ENCODE data around the gene AATF. TPM values are rescaled to one million over a fixed set of nuclear protein-coding genes. Genes with fewer than 3 reads are reported as not detected.

AATF gene
- total and polyA plus RNA-seq, 9 donors = 28.5 to 73.6 (median 42.5) TPM

DNA sequence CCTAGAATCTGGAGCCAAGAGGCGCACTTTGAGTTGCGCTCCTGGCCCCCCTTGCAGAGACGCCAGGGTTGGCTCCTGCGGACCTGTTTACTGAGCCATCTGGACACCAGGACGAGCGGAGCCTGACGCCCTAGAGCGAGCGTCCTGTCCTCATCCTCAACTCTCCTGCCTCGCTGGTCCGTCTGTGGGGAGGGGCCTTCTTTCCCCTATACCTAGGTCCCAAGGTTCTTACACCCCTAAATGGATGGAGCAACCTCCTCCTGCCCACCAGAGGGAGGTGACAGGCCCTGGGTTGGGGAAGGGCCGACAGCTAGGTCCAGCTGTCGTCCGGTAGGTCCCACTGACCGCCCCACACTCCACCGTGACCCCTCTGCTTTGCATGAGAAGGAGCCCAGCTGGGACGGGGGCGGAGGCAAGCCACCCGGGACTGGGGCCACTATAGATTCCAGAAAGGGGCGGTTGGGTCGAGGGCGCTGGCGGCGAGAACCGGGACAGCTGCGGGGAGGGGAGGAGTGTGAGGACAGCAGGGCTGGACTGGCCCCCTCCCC lies 14.5 kb upstream of the AATF start:
- no peak overlapping the region for H3K27ac ChIP-seq
- no peaks in the 10 kb centered on the region for H3K36me3 ChIP-seq
- no peaks in the 10 kb centered on the region for H3K9me3 ChIP-seq
- peaks cover 17% of the 10 kb centered on the region for H3K27me3 ChIP-seq
- TF ChIP-seq POLR2A (IDR thresholded peaks at IDR 0.05) (no peak), EP300 (IDR thresholded peaks at IDR 0.05) (no peak)
- TF ChIP-seq, protein P1, sequence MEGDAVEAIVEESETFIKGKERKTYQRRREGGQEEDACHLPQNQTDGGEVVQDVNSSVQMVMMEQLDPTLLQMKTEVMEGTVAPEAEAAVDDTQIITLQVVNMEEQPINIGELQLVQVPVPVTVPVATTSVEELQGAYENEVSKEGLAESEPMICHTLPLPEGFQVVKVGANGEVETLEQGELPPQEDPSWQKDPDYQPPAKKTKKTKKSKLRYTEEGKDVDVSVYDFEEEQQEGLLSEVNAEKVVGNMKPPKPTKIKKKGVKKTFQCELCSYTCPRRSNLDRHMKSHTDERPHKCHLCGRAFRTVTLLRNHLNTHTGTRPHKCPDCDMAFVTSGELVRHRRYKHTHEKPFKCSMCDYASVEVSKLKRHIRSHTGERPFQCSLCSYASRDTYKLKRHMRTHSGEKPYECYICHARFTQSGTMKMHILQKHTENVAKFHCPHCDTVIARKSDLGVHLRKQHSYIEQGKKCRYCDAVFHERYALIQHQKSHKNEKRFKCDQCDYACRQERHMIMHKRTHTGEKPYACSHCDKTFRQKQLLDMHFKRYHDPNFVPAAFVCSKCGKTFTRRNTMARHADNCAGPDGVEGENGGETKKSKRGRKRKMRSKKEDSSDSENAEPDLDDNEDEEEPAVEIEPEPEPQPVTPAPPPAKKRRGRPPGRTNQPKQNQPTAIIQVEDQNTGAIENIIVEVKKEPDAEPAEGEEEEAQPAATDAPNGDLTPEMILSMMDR (IDR thresholded peaks at IDR 0.05) = no peak
- intact Hi-C loops (cut with DNase I) = no loop called here
- H3K4me3 ChIP-seq = no peak overlapping the region
- no peak for DNase-seq
- H3K4me1 ChIP-seq (ENCODE audit: insufficient read depth) = peaks cover 16% of the 10 kb centered on the region
- 2 to 3% (median 3%) methylated on average over 22 to 26 of the region's 26 CpGs for WGBS, 3 donors

DNA sequence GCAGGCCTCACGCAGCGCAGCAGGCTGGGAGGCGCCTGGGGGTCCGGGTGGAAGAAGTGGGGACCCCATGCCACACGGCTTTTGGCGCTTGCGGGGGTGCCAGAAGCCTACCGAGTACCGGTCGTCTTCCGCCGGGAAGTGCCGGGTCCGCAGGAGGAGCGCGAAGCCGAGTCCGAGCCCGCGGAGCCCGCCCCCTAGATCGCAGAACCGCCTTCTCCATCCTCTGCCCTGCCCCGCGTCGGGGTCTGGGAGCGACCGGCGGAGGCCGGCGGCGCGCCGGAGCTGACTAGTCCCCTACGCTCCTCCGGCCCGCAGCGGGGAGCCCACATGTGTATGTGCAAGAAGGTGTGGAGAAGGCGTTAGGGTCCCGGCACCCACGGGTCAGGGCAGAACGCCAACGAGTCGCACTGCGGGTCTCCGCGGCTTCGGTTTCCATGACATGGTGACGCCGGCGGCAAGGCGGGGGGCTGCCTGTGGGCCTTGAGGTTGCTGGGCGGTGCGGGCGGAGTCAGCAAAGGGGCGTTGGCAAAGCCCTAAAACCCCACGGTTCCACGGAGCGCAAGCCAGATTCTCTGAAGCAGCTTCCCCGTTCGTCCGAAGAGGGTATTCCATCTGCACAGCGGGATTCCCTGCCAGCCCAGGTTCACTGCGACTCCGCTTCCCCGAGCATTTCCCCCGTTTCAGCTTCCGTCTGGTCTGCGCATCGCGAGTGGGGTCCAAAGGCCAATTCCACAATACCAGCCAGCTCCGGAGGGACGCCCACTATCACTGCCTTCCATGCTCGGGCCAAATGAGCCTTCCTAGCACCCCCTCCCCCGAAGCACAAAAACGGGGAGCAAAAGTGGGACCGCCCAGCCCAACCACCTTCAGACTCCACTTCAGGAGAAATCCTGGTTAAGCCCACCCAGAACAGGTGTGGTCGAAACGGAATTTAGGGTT lies 13.8 kb upstream of the AATF start:
- WGBS, 3 donors = 2 to 4% (median 3%) methylated on average over 44 to 79 of the region's 79 CpGs
- no peak for DNase-seq
- Histone ChIP-seq H3K9me3 (no peaks in the 10 kb centered on the region), H3K36me3 (no peaks in the 10 kb centered on the region), H3K4me1 (ENCODE audit: insufficient read depth) (peaks cover 16% of the 10 kb centered on the region), H3K4me3 (no peak overlapping the region), H3K27ac (no peak overlapping the region), H3K27me3 (peaks cover 23% of the 10 kb centered on the region)
- intact Hi-C loops (cut with DNase I) = no loop called here
- TF ChIP-seq POLR2A (IDR thresholded peaks at IDR 0.05) (no peak), EP300 (IDR thresholded peaks at IDR 0.05) (no peak)
- TF ChIP-seq, protein P1 (IDR thresholded peaks at IDR 0.05) = no peak

DNA sequence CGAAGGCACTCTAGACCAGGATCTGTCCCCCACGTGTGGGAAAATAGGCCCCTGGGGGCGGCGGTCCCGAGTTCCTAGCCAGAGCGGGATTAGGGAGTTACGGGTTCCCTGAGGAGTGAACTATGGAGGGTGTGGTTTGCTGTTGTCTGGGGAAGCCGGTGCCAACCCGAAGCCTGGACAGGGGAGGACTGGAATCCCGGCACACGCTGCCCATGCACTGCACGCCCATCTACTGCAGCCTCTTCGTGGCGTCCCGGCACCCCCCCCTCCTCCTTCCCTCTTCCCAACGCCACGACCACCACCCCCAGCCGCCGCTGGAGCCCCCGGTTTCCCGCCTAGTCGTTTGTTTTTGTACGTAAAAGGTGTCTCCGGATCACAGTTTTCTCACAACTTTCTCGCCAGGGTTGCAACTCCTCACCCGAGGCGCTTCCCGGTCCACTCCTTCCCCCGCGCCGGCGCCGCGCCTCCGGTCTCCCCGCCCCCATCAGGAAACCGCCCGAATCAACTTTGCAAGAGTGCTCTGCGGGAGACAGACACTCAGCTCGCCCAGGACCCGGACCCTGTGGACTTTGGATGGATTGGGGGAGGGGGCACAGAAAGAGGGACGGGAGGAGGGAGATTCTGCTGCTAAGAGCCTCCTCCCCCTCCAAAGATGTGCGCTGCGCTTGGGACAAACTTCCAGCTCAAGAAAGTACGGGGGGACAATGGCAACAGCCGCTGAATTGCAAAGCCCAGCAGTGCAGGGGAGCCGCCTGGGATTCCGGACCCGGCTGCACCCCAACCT lies 12.9 kb upstream of the AATF start:
- DNase-seq = no peak
- WGBS, 3 donors = 2 to 3% (median 3%) methylated on average over 49 of the region's 49 CpGs
- intact Hi-C loops (cut with DNase I) = no loop called here

More for the DNA sequence above, 12.9 kb upstream of the AATF start:
- Histone ChIP-seq H3K27me3 (peaks cover 22% of the 10 kb centered on the region), H3K36me3 (no peaks in the 10 kb centered on the region), H3K27ac (no peak overlapping the region), H3K4me3 (no peak overlapping the region), H3K4me1 (ENCODE audit: insufficient read depth) (peaks cover 16% of the 10 kb centered on the region), H3K9me3 (no peaks in the 10 kb centered on the region)
- TF ChIP-seq POLR2A (IDR thresholded peaks at IDR 0.05) (no peak), EP300 (IDR thresholded peaks at IDR 0.05) (no peak)
- TF ChIP-seq, protein P1 (IDR thresholded peaks at IDR 0.05) = no peak

All from ovary (tissue), 9 donors.